K562 (cell line): ENCODE data around the gene ERGIC1. TPM values are rescaled to one million over a fixed set of nuclear protein-coding genes. Genes with fewer than 3 reads are reported as not detected.

Source experiments
- ATAC-seq: fragments of 200-7000 bp; cut with Tn5 transposase; 3 replicates; pipeline ENCODE4 v1.9.1; 2020; ENCODE audit warnings: moderate library complexity
- BruUV-seq: library from RNA; stranded (reverse); fragments of 400-500 nt; replicated peaks from 2 replicates; lab custom pipeline; 2021; lab: Mats Ljungman, UMichigan
- CTCF ChIA-PET: fragments of 300-600 bp; formaldehyde crosslinking; extraction: SDS; loops from one replicate; lab custom pipeline; 2021; ENCODE audit warnings: low intra/inter-chr PET ratio; lab: Yijun Ruan, JAX
- POLR2A ChIA-PET: fragments of 300-600, 350-650 bp; sonication (Branson Sonifier 250); formaldehyde crosslinking; extraction: SDS; loops from one replicate; lab custom pipeline; 2021; ENCODE audit warnings: antibody characterized with exemption, inconsistent platforms; lab: Yijun Ruan, JAX
- DNase-seq, 4 experiments: peaks; one replicate each; pipeline versions ENCODE4 v3.0.0 to v3.0.0-alpha.2; 2011 to 2018; ENCODE audit warnings: low spot score in 3 of 4, mixed read lengths in 3 of 4; ENCODE audit errors: extremely low read depth in 1 of 4
- FAIRE-seq: peaks from 2 replicates; lab custom pipeline; 2011; peaks lifted over from hg19 to GRCh38; lab: Jason Lieb, UNC
- H2AFZ ChIP-seq: 2 replicates; pipeline ENCODE4 v1.6.0; 2011; ENCODE audit warnings: low read depth, low read length, control low read depth, inconsistent platforms
- H3K27ac ChIP-seq: fragments of 200-600 bp; 3 replicates; pipeline ENCODE4 v1.8.0; 2011; ENCODE audit warnings: low read depth, mild to moderate bottlenecking, control low read depth, inconsistent platforms, low read length, moderate library complexity, mixed read lengths; ENCODE audit errors: extremely low read depth
- H3K27me3 ChIP-seq, 2 experiments: fragments of 300-600 bp in 1 of 2; 2 replicates in 1 of 2; 3 replicates in 1 of 2; pipeline versions ENCODE4 v1.6.0 to v1.8.0; 2011; ENCODE audit warnings: inconsistent platforms in 2 of 2, low read length in 2 of 2, mild to moderate bottlenecking in 1 of 2, mixed read lengths in 1 of 2, moderate library complexity in 1 of 2; ENCODE audit not compliant: control insufficient read depth in 2 of 2, insufficient read depth in 2 of 2
- H3K36me3 ChIP-seq: fragments of 300-600 bp; 3 replicates; pipeline ENCODE4 v1.8.0; 2011; ENCODE audit warnings: mild to moderate bottlenecking, low read length, inconsistent platforms; ENCODE audit not compliant: control insufficient read depth, insufficient read depth
- H3K4me1 ChIP-seq, 2 experiments: fragments of 200-600 bp in 1 of 2; replicated peaks in 1 of 2; 2 replicates in 1 of 2; 3 replicates in 1 of 2; pipeline versions ENCODE4 v1.5.1 to v1.8.0; 2011; ENCODE audit warnings: inconsistent platforms in 2 of 2, low read length in 2 of 2, mild to moderate bottlenecking in 1 of 2, mixed read lengths in 1 of 2, moderate library complexity in 1 of 2; ENCODE audit not compliant: control insufficient read depth in 2 of 2, insufficient read depth in 2 of 2
- H3K4me2 ChIP-seq: 2 replicates; pipeline ENCODE4 v1.6.1; 2011; ENCODE audit warnings: low read length, control low read depth, inconsistent platforms, mixed read lengths; ENCODE audit not compliant: insufficient read depth
- H3K4me3 ChIP-seq: fragments of 200-600 bp; sonication (generic), shearing (Covaris generic); 2 replicates; pipeline ENCODE4 v1.5.1; 2016; ENCODE audit warnings: control low read depth, inconsistent platforms
- H3K79me2 ChIP-seq: fragments of 200-600 bp; 3 replicates; pipeline ENCODE4 v1.8.0; 2011; ENCODE audit warnings: low read length, inconsistent platforms; ENCODE audit not compliant: control insufficient read depth, insufficient read depth
- H3K9ac ChIP-seq, 2 experiments: 2 replicates each; pipeline versions ENCODE4 v1.6.0 to v1.6.1; 2011; ENCODE audit warnings: low read depth in 2 of 2, low read length in 2 of 2, control low read depth in 1 of 2, inconsistent platforms in 1 of 2, mild to moderate bottlenecking in 1 of 2, mixed read lengths in 1 of 2; ENCODE audit not compliant: insufficient read depth in 1 of 2
- H3K9me1 ChIP-seq: one replicate; pipeline ENCODE4 v1.6.0; 2011; ENCODE audit warnings: inconsistent platforms, mild to moderate bottlenecking, low read length, moderate library complexity; ENCODE audit not compliant: control insufficient read depth, insufficient read depth
- H3K9me3 ChIP-seq: replicated peaks from 2 replicates; pipeline ENCODE4 v1.5.1; 2011; ENCODE audit warnings: low read depth, low read length, inconsistent platforms; ENCODE audit not compliant: control insufficient read depth, insufficient read depth
- H4K20me1 ChIP-seq: replicated peaks from 2 replicates; pipeline ENCODE4 v1.6.1; 2011; ENCODE audit warnings: low read length, inconsistent platforms, mixed read lengths; ENCODE audit not compliant: control insufficient read depth, insufficient read depth
- CREM ChIP-seq: IDR thresholded peaks from 2 replicates; pipeline ENCODE4 v1.6.1; 2014; ENCODE audit warnings: antibody characterized with exemption, low read depth
- CTBP1 ChIP-seq: fragments of 450-650 bp; IDR thresholded peaks from 2 replicates; pipeline ENCODE4 v1.6.1; 2016; ENCODE audit warnings: borderline replicate concordance
- FOXJ2 ChIP-seq: fragments of 200-800 bp; sonication (Bioruptor generic); IDR thresholded peaks from 2 replicates; pipeline ENCODE4 v1.6.1; 2016; ENCODE audit warnings: missing genetic modification characterization, missing compliant biosample characterization
- HDAC1 ChIP-seq, 2 experiments: fragments of 450-650 bp; IDR thresholded peaks; 2 replicates each; pipeline ENCODE4 v1.6.1; 2016 to 2017; ENCODE audit warnings: inconsistent platforms in 1 of 2, mild to moderate bottlenecking in 1 of 2, moderate library complexity in 1 of 2
- HDGF ChIP-seq: fragments of 450-650 bp; IDR thresholded peaks from 2 replicates; pipeline ENCODE4 v1.6.1; 2016
- RBM25 ChIP-seq: fragments of 200-400 bp; formaldehyde crosslinking; IDR thresholded peaks from 2 replicates; pipeline ENCODE4 v1.6.1; 2018; ENCODE audit warnings: low read length, low read depth, moderate library complexity; ENCODE audit not compliant: severe bottlenecking
- TARDBP ChIP-seq: fragments of 450-650 bp; IDR thresholded peaks from 2 replicates; pipeline ENCODE4 v1.6.1; 2016
- ZBTB1 ChIP-seq: sonication (generic); formaldehyde crosslinking; IDR thresholded peaks from 2 replicates; pipeline ENCODE4 v1.8.1; 2023; ENCODE audit warnings: missing genetic modification reagents, low read depth, mild to moderate bottlenecking, borderline replicate concordance
- ZNF121 ChIP-seq: sonication (generic); formaldehyde crosslinking; conservative IDR thresholded peaks from 2 replicates; pipeline ENCODE4 v1.8.0; 2022; ENCODE audit warnings: missing genetic modification reagents
- ZNF398 ChIP-seq: fragments of 250-450 bp; sonication (Bioruptor Pico); IDR thresholded peaks from 2 replicates; pipeline ENCODE4 v1.8.0; 2021; ENCODE audit warnings: moderate library complexity, mild to moderate bottlenecking, inconsistent platforms
- WGBS: fragments of 100-300 bp; shearing (Covaris generic); methylation state at CpG from one replicate; pipeline ENCODE4 v1.1.6; 2016; ENCODE audit warnings: low coverage, mixed read lengths; ENCODE audit not compliant: insufficient coverage; ENCODE audit errors: missing lambda C conversion rate; 5-methylcytosine and 5-hydroxymethylcytosine counted together
- in situ Hi-C: fragments of 300-500 bp; cut with MboI; formaldehyde crosslinking; loops from 4 replicates; pipeline ENCODE4 v1.15.0; 2018; ENCODE audit warnings: inconsistent platforms, mixed read lengths
- intact Hi-C: fragments of 100-400 bp; cut with micrococcal nuclease; formaldehyde crosslinking; loops from 2 replicates; pipeline ENCODE4 v1.14.2; 2022
- polyA plus RNA-seq, 8 experiments: library from polyadenylated mRNA; depleted of rRNA in 4 of 8; stranded (reverse) in 5 of 8; unstranded in 3 of 8; fragments of >200 nt; fragmentation: Nextera tagmentation in 2 of 8; fragmentation: Illumina TruSeq in 1 of 8; extraction: Ambion mirVana in 2 of 8; extraction: Trizol in 1 of 8; gene quantifications; 2 replicates each; pipeline versions ENCODE4 v1.2.1 to v1.2.3, GENCODE V29; 2011 to 2014; ENCODE audit warnings: inconsistent platforms in 1 of 8, missing spikeins in 1 of 8
- total RNA-seq, 7 experiments: library from RNA; depleted of rRNA in 6 of 7; stranded (reverse); fragments of >200 nt in 6 of 7; fragmentation: Illumina TruSeq in 2 of 7; extraction: Trizol in 2 of 7; gene quantifications; 2 replicates each; pipeline versions ENCODE4 v1.2.1 to v1.2.3, GENCODE V29; 2011 to 2021; ENCODE audit warnings: low replicate concordance in 1 of 7

Gene ERGIC1
- total and polyA plus RNA-seq, 9 of the 15 experiments (the other 6 are each of a cell fraction or from before 2014, with no cell fraction given) = 5.5 to 68.4 (median 36.4) TPM

- TF ChIP-seq CTBP1 = peak; percentile 12; the same call in 1 of the 2 replicates
- TF ChIP-seq, all 486 proteins: peak for 22
These were observed 124.4 kb downstream of the ERGIC1 start (continued) for GRCh38 chr5:172958331-172959046.

GRCh38 chr5:172959824-172960799 is 126.1 kb downstream of the ERGIC1 start:
- in situ Hi-C loops = no loop called here
- BruUV-seq = no TSS peak
- TF ChIP-seq ZNF121 (peak; percentile 94), HDGF (no peak), FOXJ2 (tag) (no peak), ZNF398 (no peak), TARDBP (no peak), HDAC1 (IDR thresholded peaks at IDR 0.05) (no peak), ZBTB1 (peak; percentile 76), CREM (peak; percentile 56), RBM25 (peak; percentile 44)

More at GRCh38 chr5:172959824-172960799, 126.1 kb downstream of the ERGIC1 start:
- DNase-seq (peak in 1 of 4 experiments; percentile 26), FAIRE-seq (peak; percentile 59), ATAC-seq (peak; percentile 9)
- H3K4me1 ChIP-seq = peaks cover 4 to 7% of the 10 kb centered on the region in 2 experiments; a peak in 4 of 5 replicates
- peak overlapping the region; percentile 100 for H3K4me2 ChIP-seq
- H2AFZ ChIP-seq = peak overlapping the region; percentile 78
- 10% methylated on average over 26 of the region's 28 CpGs for WGBS
- H3K9me3 ChIP-seq = no peaks in the 10 kb centered on the region
- H3K27me3 ChIP-seq = 0 out of 5 replicates have a peak, but pooled peaks cover 0 to 2% of the 10 kb centered on the region in 2 experiments
- POLR2A ChIA-PET = interaction anchor here (0.5 to 2.3 kb wide), 11 partner anchors 8 to 529 kb away, joined by 3 to 7 read pairs (median 3); partner anchors contain the start of genes DUSP1 and STC2
- peak overlapping the region; percentile 91 for H3K4me3 ChIP-seq
- peaks cover 4% of the 10 kb centered on the region for H3K9me1 ChIP-seq
- peaks cover 15% of the 10 kb centered on the region; the same call in 2 of the 3 replicates for H3K79me2 ChIP-seq
- H4K20me1 ChIP-seq = no peaks in the 10 kb centered on the region; the same call in 1 of the 2 replicates
- H3K27ac ChIP-seq = peak overlapping the region; percentile 92
- peaks cover 25% of the 10 kb centered on the region; the same call in 2 of the 3 replicates for H3K36me3 ChIP-seq
- intact Hi-C loops = no loop called here
- peak overlapping the region; percentile 98 for H3K9ac ChIP-seq
- CTCF ChIA-PET = no interaction called here
